Neural cell (in vitro differentiated cells): ENCODE measurements around the gene AREG. TPM values are rescaled to one million over a fixed set of nuclear protein-coding genes. Genes with fewer than 3 reads are reported as not detected.

ENCODE experiments used
- H2AFZ ChIP-seq: fragments of 200-600, 300-800 bp; sonication (generic), shearing (Covaris generic); 2 replicates; pipeline ENCODE4 v1.6.0; 2014; ENCODE audit warnings: low read depth, mild to moderate bottlenecking, antibody characterized with exemption, low read length, moderate library complexity
- H3F3A ChIP-seq: fragments of 200-600 bp; shearing (Covaris generic); 2 replicates; pipeline ENCODE4 v1.6.1; 2016; ENCODE audit warnings: mild to moderate bottlenecking, moderate library complexity, mixed read lengths, antibody characterized with exemption, low read length; ENCODE audit not compliant: insufficient read depth, poor library complexity, severe bottlenecking
- H3K27ac ChIP-seq: fragments of 200-600, 300-800 bp; sonication (generic), shearing (Covaris generic); 2 replicates; pipeline ENCODE4 v1.5.1; 2014; ENCODE audit warnings: mild to moderate bottlenecking, low read length, moderate library complexity
- H3K27me3 ChIP-seq: fragments of 300-800, 200-600 bp; sonication (generic), shearing (Covaris generic); 2 replicates; pipeline ENCODE4 v1.6.0; 2014; ENCODE audit warnings: mild to moderate bottlenecking, low read depth, low read length, moderate library complexity; ENCODE audit not compliant: insufficient read depth
- H3K36me3 ChIP-seq: fragments of 300-800, 200-600 bp; sonication (generic), shearing (Covaris generic); 2 replicates; pipeline ENCODE4 v1.5.1; 2014; ENCODE audit warnings: mild to moderate bottlenecking, antibody characterized with exemption, low read length, moderate library complexity; ENCODE audit not compliant: insufficient read depth
- H3K4me2 ChIP-seq: fragments of 300-800, 200-600 bp; sonication (generic), shearing (Covaris generic); 2 replicates; pipeline ENCODE4 v1.6.0; 2014; ENCODE audit warnings: mild to moderate bottlenecking, low read length
- H3K4me3 ChIP-seq: fragments of 300-800, 200-600 bp; sonication (generic), shearing (Covaris generic); 2 replicates; pipeline ENCODE4 v1.5.1; 2014; ENCODE audit warnings: mild to moderate bottlenecking, low read length, moderate library complexity
- H3K79me2 ChIP-seq: fragments of 200-600 bp; shearing (Covaris generic); replicated peaks from 2 replicates; pipeline ENCODE4 v1.6.0; 2014; ENCODE audit warnings: mild to moderate bottlenecking, low read length, moderate library complexity; ENCODE audit not compliant: insufficient read depth
- H3K9ac ChIP-seq: fragments of 300-800, 200-600 bp; sonication (generic), shearing (Covaris generic); 2 replicates; pipeline ENCODE4 v1.6.1; 2016; ENCODE audit warnings: mild to moderate bottlenecking, low read length, mixed read lengths
- H3K9me2 ChIP-seq: fragments of 200-600 bp; shearing (Covaris generic); 2 replicates; pipeline ENCODE4 v1.6.1; 2016; ENCODE audit warnings: mild to moderate bottlenecking, low read length, mixed read lengths; ENCODE audit not compliant: insufficient read depth
- H3K9me3 ChIP-seq: fragments of 200-600, 300-800 bp; sonication (generic), shearing (Covaris generic); 2 replicates; pipeline ENCODE4 v1.6.1; 2016; ENCODE audit warnings: mild to moderate bottlenecking, mixed run types, low read length, moderate library complexity, mixed read lengths
- H4K20me1 ChIP-seq: fragments of 200-600 bp; shearing (Covaris generic); 2 replicates; pipeline ENCODE4 v1.6.1; 2016; ENCODE audit warnings: mild to moderate bottlenecking, mixed run types; ENCODE audit not compliant: insufficient read depth
- EP300 ChIP-seq: fragments of 450-650 bp; conservative IDR thresholded peaks from 2 replicates; pipeline ENCODE4 v1.6.1; 2014; ENCODE audit warnings: antibody characterized with exemption, mild to moderate bottlenecking, moderate library complexity; ENCODE audit not compliant: poor library complexity, severe bottlenecking
- EZH2 ChIP-seq: fragments of 200-600, 300-800 bp; shearing (Covaris generic), sonication (generic); IDR thresholded peaks from 2 replicates; pipeline ENCODE4 v1.6.1; 2014; ENCODE audit warnings: antibody characterized with exemption, low read length, borderline replicate concordance, mild to moderate bottlenecking; ENCODE audit not compliant: insufficient read depth, poor library complexity, severe bottlenecking
- MXI1 ChIP-seq: fragments of 450-650 bp; conservative IDR thresholded peaks from 2 replicates; pipeline ENCODE4 v1.6.1; 2014; ENCODE audit warnings: antibody characterized with exemption, mild to moderate bottlenecking; ENCODE audit not compliant: poor library complexity, severe bottlenecking
- POLR2AphosphoS5 ChIP-seq: IDR thresholded peaks from 2 replicates; pipeline ENCODE4 v1.6.1; 2012
- RAD21 ChIP-seq: fragments of 450-650 bp; conservative IDR thresholded peaks from 2 replicates; pipeline ENCODE4 v1.6.1; 2014; ENCODE audit warnings: antibody characterized with exemption, mild to moderate bottlenecking, moderate library complexity
- REST ChIP-seq: IDR thresholded peaks from 2 replicates; pipeline ENCODE4 v1.6.1; 2012; ENCODE audit warnings: borderline replicate concordance
- SMC3 ChIP-seq: fragments of 450-650 bp; conservative IDR thresholded peaks from 2 replicates; pipeline ENCODE4 v1.6.1; 2014; ENCODE audit warnings: antibody characterized with exemption, mild to moderate bottlenecking, moderate library complexity; ENCODE audit not compliant: poor library complexity
- TAF1 ChIP-seq: IDR thresholded peaks from 2 replicates; pipeline ENCODE4 v1.6.1; 2012; ENCODE audit warnings: low read depth
- polyA plus RNA-seq: library from polyadenylated mRNA; depleted of rRNA; stranded (reverse); fragments of >200 nt; gene quantifications from 2 replicates; pipeline ENCODE4 v1.2.3, GENCODE V29; 2014
- TF ChIP-seq, protein P1 (sequence below): fragments of 450-650 bp; IDR thresholded peaks from 2 replicates; pipeline ENCODE4 v1.5.1; 2014; ENCODE audit warnings: antibody characterized with exemption, mild to moderate bottlenecking, moderate library complexity; ENCODE audit not compliant: poor library complexity, severe bottlenecking

AREG gene
- polyA plus RNA-seq, 1 donor from 2014 or later = not detected

DNA sequence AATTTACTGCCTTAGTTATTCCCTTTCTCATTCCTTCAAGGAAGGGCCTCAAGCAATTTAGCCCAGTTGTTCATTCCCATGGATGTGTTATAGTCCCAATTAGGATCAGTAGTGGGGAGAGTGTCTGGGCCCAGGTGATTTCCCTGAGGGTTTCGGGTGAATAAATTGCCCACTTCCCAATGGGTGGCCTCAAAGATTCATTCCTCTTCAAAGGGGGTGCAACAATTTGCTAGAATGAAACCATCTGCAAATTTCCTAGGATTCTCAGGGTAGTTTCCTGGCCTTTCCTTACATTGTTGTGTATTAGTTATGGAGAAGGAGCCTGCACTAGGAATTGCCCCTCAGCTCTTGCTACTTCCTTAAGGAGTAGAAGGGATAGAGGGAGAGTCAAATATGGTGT lies 6.3 kb upstream of the AREG start:
- Histone ChIP-seq H3K9me3 (no peaks in the 10 kb centered on the region), H3F3A (no peaks in the 10 kb centered on the region), H2AFZ (no peak overlapping the region), H3K9me2 (no peaks in the 10 kb centered on the region), H3K79me2 (no peaks in the 10 kb centered on the region), H3K27ac (no peak overlapping the region), H4K20me1 (no peaks in the 10 kb centered on the region), H3K4me2 (no peak overlapping the region), H3K27me3 (no peaks in the 10 kb centered on the region), H3K4me3 (no peak overlapping the region), H3K36me3 (no peaks in the 10 kb centered on the region), H3K9ac (no peak overlapping the region)
- TF ChIP-seq RAD21 = no peak
- TF ChIP-seq, protein P1, sequence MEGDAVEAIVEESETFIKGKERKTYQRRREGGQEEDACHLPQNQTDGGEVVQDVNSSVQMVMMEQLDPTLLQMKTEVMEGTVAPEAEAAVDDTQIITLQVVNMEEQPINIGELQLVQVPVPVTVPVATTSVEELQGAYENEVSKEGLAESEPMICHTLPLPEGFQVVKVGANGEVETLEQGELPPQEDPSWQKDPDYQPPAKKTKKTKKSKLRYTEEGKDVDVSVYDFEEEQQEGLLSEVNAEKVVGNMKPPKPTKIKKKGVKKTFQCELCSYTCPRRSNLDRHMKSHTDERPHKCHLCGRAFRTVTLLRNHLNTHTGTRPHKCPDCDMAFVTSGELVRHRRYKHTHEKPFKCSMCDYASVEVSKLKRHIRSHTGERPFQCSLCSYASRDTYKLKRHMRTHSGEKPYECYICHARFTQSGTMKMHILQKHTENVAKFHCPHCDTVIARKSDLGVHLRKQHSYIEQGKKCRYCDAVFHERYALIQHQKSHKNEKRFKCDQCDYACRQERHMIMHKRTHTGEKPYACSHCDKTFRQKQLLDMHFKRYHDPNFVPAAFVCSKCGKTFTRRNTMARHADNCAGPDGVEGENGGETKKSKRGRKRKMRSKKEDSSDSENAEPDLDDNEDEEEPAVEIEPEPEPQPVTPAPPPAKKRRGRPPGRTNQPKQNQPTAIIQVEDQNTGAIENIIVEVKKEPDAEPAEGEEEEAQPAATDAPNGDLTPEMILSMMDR = no peak
- no peak for TF ChIP-seq MXI1
- no peak for TF ChIP-seq POLR2AphosphoS5
- no peak for TF ChIP-seq TAF1
- TF ChIP-seq EZH2 = no peak
- TF ChIP-seq SMC3 = no peak
- TF ChIP-seq REST = no peak
- no peak for TF ChIP-seq EP300

GRCh38 chr4:74439952-74440351 lies 5.0 kb upstream of the AREG start:
- Histone ChIP-seq H3K36me3 (no peaks in the 10 kb centered on the region), H4K20me1 (no peaks in the 10 kb centered on the region), H3F3A (no peaks in the 10 kb centered on the region), H2AFZ (no peak overlapping the region), H3K27ac (no peak overlapping the region), H3K4me2 (no peak overlapping the region), H3K9me3 (no peaks in the 10 kb centered on the region), H3K9ac (no peak overlapping the region), H3K4me3 (no peak overlapping the region), H3K9me2 (no peaks in the 10 kb centered on the region), H3K27me3 (peaks cover 9% of the 10 kb centered on the region), H3K79me2 (no peaks in the 10 kb centered on the region)
- TF ChIP-seq EZH2 = no peak
- TF ChIP-seq EP300 = no peak

GRCh38 chr4:74440356-74440755 lies 4.6 kb upstream of the AREG start:
- Histone ChIP-seq H2AFZ (no peak overlapping the region), H3F3A (no peaks in the 10 kb centered on the region), H3K9me3 (no peaks in the 10 kb centered on the region), H3K9me2 (no peaks in the 10 kb centered on the region), H3K79me2 (no peaks in the 10 kb centered on the region), H3K27ac (no peak overlapping the region), H4K20me1 (no peaks in the 10 kb centered on the region), H3K36me3 (no peaks in the 10 kb centered on the region), H3K4me2 (no peak overlapping the region), H3K4me3 (no peak overlapping the region), H3K27me3 (peaks cover 13% of the 10 kb centered on the region), H3K9ac (no peak overlapping the region)
- TF ChIP-seq EP300 (no peak), REST (no peak), POLR2AphosphoS5 (no peak), SMC3 (no peak), EZH2 (no peak), MXI1 (no peak), TAF1 (no peak), RAD21 (no peak)
- TF ChIP-seq, protein P1 = no peak
